Gastroesophageal sphincter (tissue), 3 donors: ENCODE data around the gene ZFYVE16.

Experiments
- POLR2A ChIP-seq, 2 donors: fragments of 450-650 bp; IDR thresholded peaks; one replicate each; pipeline ENCODE4 v1.6.1; 2017; ENCODE audit warnings: antibody characterized with exemption in 2 of 2, mild to moderate bottlenecking in 2 of 2, moderate library complexity in 1 of 2
- POLR2AphosphoS5 ChIP-seq: sonication (generic); formaldehyde crosslinking; IDR thresholded peaks from one replicate; pipeline ENCODE4 v1.6.1; 2017; ENCODE audit warnings: antibody characterized with exemption
- TF ChIP-seq, protein P1 (sequence below), 4 experiments: fragments of 200-600 bp in 2 of 4; fragments of 450-650 bp in 2 of 4; sonication (generic) in 1 of 4; IDR thresholded peaks; one replicate each; pipeline ENCODE4 v1.5.1; 2017 to 2019; ENCODE audit warnings: antibody characterized with exemption in 4 of 4, mild to moderate bottlenecking in 2 of 4, moderate library complexity in 2 of 4

DNA sequence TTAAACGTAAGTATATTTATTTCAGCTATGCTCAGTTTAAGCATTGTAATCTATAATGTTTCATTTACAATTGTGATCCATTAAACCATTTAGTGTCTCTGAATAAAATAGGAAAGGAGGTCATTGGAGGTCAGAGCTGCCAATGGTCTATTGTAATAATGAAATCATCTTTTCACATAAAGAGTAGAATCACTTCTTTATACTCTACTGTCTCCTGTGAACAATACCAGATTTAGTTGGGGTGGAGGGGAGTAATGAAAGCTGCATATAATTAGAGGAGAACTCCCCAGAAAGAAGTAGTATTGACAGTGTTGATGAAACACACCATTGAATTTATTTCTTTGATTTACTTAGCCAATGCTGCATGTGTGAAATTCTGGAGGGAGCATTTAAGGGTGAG is 35.1 kb upstream of the ZFYVE16 start:
- TF ChIP-seq, protein P1, sequence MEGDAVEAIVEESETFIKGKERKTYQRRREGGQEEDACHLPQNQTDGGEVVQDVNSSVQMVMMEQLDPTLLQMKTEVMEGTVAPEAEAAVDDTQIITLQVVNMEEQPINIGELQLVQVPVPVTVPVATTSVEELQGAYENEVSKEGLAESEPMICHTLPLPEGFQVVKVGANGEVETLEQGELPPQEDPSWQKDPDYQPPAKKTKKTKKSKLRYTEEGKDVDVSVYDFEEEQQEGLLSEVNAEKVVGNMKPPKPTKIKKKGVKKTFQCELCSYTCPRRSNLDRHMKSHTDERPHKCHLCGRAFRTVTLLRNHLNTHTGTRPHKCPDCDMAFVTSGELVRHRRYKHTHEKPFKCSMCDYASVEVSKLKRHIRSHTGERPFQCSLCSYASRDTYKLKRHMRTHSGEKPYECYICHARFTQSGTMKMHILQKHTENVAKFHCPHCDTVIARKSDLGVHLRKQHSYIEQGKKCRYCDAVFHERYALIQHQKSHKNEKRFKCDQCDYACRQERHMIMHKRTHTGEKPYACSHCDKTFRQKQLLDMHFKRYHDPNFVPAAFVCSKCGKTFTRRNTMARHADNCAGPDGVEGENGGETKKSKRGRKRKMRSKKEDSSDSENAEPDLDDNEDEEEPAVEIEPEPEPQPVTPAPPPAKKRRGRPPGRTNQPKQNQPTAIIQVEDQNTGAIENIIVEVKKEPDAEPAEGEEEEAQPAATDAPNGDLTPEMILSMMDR (IDR thresholded peaks at IDR 0.05): no peak
- no peak for TF ChIP-seq POLR2A (IDR thresholded peaks at IDR 0.05)
- no peak for TF ChIP-seq POLR2AphosphoS5
